ENCODE data around the gene EP400.

EP400 gene

GRCh38 chr12:131915000-131915689 lies 34.6 kb upstream of the EP400 start:
- Histone ChIP-seq H3K4me3 (ENCODE audit: low read depth, low read length) (no peak overlapping the region), H3K9ac (ENCODE audit: low read depth, low read length) (no peak overlapping the region), H3K9me3 (ENCODE audit: control insufficient read depth, insufficient read depth, low read length) (no peaks in the 10 kb centered on the region), H3K27me3 (ENCODE audit: control insufficient read depth, insufficient read depth, low read length) (no peaks in the 10 kb centered on the region), H3K4me1 (ENCODE audit: control insufficient read depth, insufficient read depth, low read length) (no peaks in the 10 kb centered on the region), H3K36me3 (ENCODE audit: control insufficient read depth, insufficient read depth, low read length) (peaks cover 77% of the 10 kb centered on the region)

GRCh38 chr12:131915823-131916222 lies 33.9 kb upstream of the EP400 start:
- Histone ChIP-seq H3K9ac (ENCODE audit: low read depth, low read length) (no peak overlapping the region), H3K9me3 (ENCODE audit: control insufficient read depth, insufficient read depth, low read length) (no peaks in the 10 kb centered on the region), H3K4me1 (ENCODE audit: control insufficient read depth, insufficient read depth, low read length) (no peaks in the 10 kb centered on the region), H3K27me3 (ENCODE audit: control insufficient read depth, insufficient read depth, low read length) (no peaks in the 10 kb centered on the region), H3K36me3 (ENCODE audit: control insufficient read depth, insufficient read depth, low read length) (peaks cover 73% of the 10 kb centered on the region), H3K4me3 (ENCODE audit: low read depth, low read length) (no peak overlapping the region)

GRCh38 chr12:131916306-131917138 lies 33.2 kb upstream of the EP400 start:
- H3K4me3 ChIP-seq (ENCODE audit: low read depth, low read length), result no peak overlapping the region
- H3K36me3 ChIP-seq (ENCODE audit: control insufficient read depth, insufficient read depth, low read length), result peaks cover 73% of the 10 kb centered on the region
- H3K27me3 ChIP-seq (ENCODE audit: control insufficient read depth, insufficient read depth, low read length), result no peaks in the 10 kb centered on the region
- no peak overlapping the region for H3K9ac ChIP-seq (ENCODE audit: low read depth, low read length)
- no peaks in the 10 kb centered on the region for H3K9me3 ChIP-seq (ENCODE audit: control insufficient read depth, insufficient read depth, low read length)
- no peaks in the 10 kb centered on the region for H3K4me1 ChIP-seq (ENCODE audit: control insufficient read depth, insufficient read depth, low read length)

- no peaks in the 10 kb centered on the region for H3K4me1 ChIP-seq (ENCODE audit: control insufficient read depth, insufficient read depth, low read length)
- no peak overlapping the region for H3K4me3 ChIP-seq (ENCODE audit: low read depth, low read length)
- H3K9me3 ChIP-seq (ENCODE audit: control insufficient read depth, insufficient read depth, low read length), result no peaks in the 10 kb centered on the region
- peaks cover 69% of the 10 kb centered on the region for H3K36me3 ChIP-seq (ENCODE audit: control insufficient read depth, insufficient read depth, low read length)
- no peaks in the 10 kb centered on the region for H3K27me3 ChIP-seq (ENCODE audit: control insufficient read depth, insufficient read depth, low read length)
- no peak overlapping the region for H3K9ac ChIP-seq (ENCODE audit: low read depth, low read length)
These were observed 32.5 kb upstream of the EP400 start for GRCh38 chr12:131917139-131917710.

GRCh38 chr12:131917711-131918306 lies 31.9 kb upstream of the EP400 start:
- H3K9ac ChIP-seq (ENCODE audit: low read depth, low read length), result no peak overlapping the region
- H3K9me3 ChIP-seq (ENCODE audit: control insufficient read depth, insufficient read depth, low read length), result no peaks in the 10 kb centered on the region
- H3K4me1 ChIP-seq (ENCODE audit: control insufficient read depth, insufficient read depth, low read length), result no peaks in the 10 kb centered on the region
- H3K27me3 ChIP-seq (ENCODE audit: control insufficient read depth, insufficient read depth, low read length), result no peaks in the 10 kb centered on the region
- H3K36me3 ChIP-seq (ENCODE audit: control insufficient read depth, insufficient read depth, low read length), result peaks cover 65% of the 10 kb centered on the region
- no peak overlapping the region for H3K4me3 ChIP-seq (ENCODE audit: low read depth, low read length)

- H3K4me1 ChIP-seq (ENCODE audit: control insufficient read depth, insufficient read depth, low read length), result no peaks in the 10 kb centered on the region
- no peak overlapping the region for H3K9ac ChIP-seq (ENCODE audit: low read depth, low read length)
- no peak overlapping the region for H3K4me3 ChIP-seq (ENCODE audit: low read depth, low read length)
- H3K27me3 ChIP-seq (ENCODE audit: control insufficient read depth, insufficient read depth, low read length), result no peaks in the 10 kb centered on the region
- peaks cover 61% of the 10 kb centered on the region for H3K36me3 ChIP-seq (ENCODE audit: control insufficient read depth, insufficient read depth, low read length)
- no peaks in the 10 kb centered on the region for H3K9me3 ChIP-seq (ENCODE audit: control insufficient read depth, insufficient read depth, low read length)
These were observed 31.3 kb upstream of the EP400 start for GRCh38 chr12:131918311-131919050.

- H3K9ac ChIP-seq (ENCODE audit: low read depth, low read length), result no peak overlapping the region
- no peaks in the 10 kb centered on the region for H3K9me3 ChIP-seq (ENCODE audit: control insufficient read depth, insufficient read depth, low read length)
- peaks cover 57% of the 10 kb centered on the region for H3K36me3 ChIP-seq (ENCODE audit: control insufficient read depth, insufficient read depth, low read length)
- H3K4me1 ChIP-seq (ENCODE audit: control insufficient read depth, insufficient read depth, low read length), result no peaks in the 10 kb centered on the region
- no peak overlapping the region for H3K4me3 ChIP-seq (ENCODE audit: low read depth, low read length)
- no peaks in the 10 kb centered on the region for H3K27me3 ChIP-seq (ENCODE audit: control insufficient read depth, insufficient read depth, low read length)
These were observed 30.7 kb upstream of the EP400 start for GRCh38 chr12:131919051-131919347.

- H3K4me1 ChIP-seq (ENCODE audit: control insufficient read depth, insufficient read depth, low read length), result no peaks in the 10 kb centered on the region
- no peak overlapping the region for H3K4me3 ChIP-seq (ENCODE audit: low read depth, low read length)
- no peaks in the 10 kb centered on the region for H3K27me3 ChIP-seq (ENCODE audit: control insufficient read depth, insufficient read depth, low read length)
- peaks cover 53% of the 10 kb centered on the region for H3K36me3 ChIP-seq (ENCODE audit: control insufficient read depth, insufficient read depth, low read length)
- no peak overlapping the region for H3K9ac ChIP-seq (ENCODE audit: low read depth, low read length)
- no peaks in the 10 kb centered on the region for H3K9me3 ChIP-seq (ENCODE audit: control insufficient read depth, insufficient read depth, low read length)
These were observed 30.2 kb upstream of the EP400 start for GRCh38 chr12:131919366-131920156.

GRCh38 chr12:131920157-131920508 lies 29.6 kb upstream of the EP400 start:
- H3K36me3 ChIP-seq (ENCODE audit: control insufficient read depth, insufficient read depth, low read length), result peaks cover 47% of the 10 kb centered on the region
- no peaks in the 10 kb centered on the region for H3K27me3 ChIP-seq (ENCODE audit: control insufficient read depth, insufficient read depth, low read length)
- H3K4me3 ChIP-seq (ENCODE audit: low read depth, low read length), result no peak overlapping the region
- H3K9ac ChIP-seq (ENCODE audit: low read depth, low read length), result no peak overlapping the region
- no peaks in the 10 kb centered on the region for H3K4me1 ChIP-seq (ENCODE audit: control insufficient read depth, insufficient read depth, low read length)
- H3K9me3 ChIP-seq (ENCODE audit: control insufficient read depth, insufficient read depth, low read length), result no peaks in the 10 kb centered on the region

- Histone ChIP-seq H3K4me1 (ENCODE audit: control insufficient read depth, insufficient read depth, low read length) (no peaks in the 10 kb centered on the region), H3K9me3 (ENCODE audit: control insufficient read depth, insufficient read depth, low read length) (no peaks in the 10 kb centered on the region), H3K36me3 (ENCODE audit: control insufficient read depth, insufficient read depth, low read length) (peaks cover 38% of the 10 kb centered on the region), H3K4me3 (ENCODE audit: low read depth, low read length) (no peak overlapping the region), H3K27me3 (ENCODE audit: control insufficient read depth, insufficient read depth, low read length) (no peaks in the 10 kb centered on the region), H3K9ac (ENCODE audit: low read depth, low read length) (no peak overlapping the region)
These were observed 28.6 kb upstream of the EP400 start for GRCh38 chr12:131920902-131921840.

Data from iPS-15b (cell line).